HG03108 (cell line): ENCODE measurements around the gene ANK2.
"Not testable (repeated sequence)": the region's sequence is repeated elsewhere in the genome, so short reads cannot be mapped to it uniquely, and the experiment has no call there.

Experiments used
- ATAC-seq: cut with Tn5 transposase; IDR thresholded peaks from one replicate; pipeline ENCODE4 v1.9.1; 2021; ENCODE audit warnings: moderate library complexity; ENCODE audit not compliant: unreplicated experiment

The ANK2 gene

DNA sequence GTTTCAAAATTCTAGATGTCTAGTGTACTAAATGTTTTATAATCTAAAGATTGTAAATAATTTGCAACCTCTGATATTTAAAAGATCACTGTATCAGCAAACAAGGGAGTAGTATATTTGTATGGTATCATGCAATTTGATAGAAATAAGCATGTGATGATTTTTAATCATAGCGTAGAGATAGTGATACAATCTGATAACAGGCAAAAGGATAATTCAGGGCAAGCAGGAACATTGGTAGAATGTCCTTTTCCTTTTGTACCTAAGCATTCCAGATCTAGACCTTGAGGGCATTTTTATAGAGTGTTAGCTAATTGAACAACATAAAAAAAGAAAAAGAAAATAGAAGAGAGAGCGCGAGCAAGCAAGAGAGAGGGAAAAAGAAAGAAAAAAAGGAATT, 1.4 kb downstream of the ANK2 start:
- no peak for ATAC-seq

DNA sequence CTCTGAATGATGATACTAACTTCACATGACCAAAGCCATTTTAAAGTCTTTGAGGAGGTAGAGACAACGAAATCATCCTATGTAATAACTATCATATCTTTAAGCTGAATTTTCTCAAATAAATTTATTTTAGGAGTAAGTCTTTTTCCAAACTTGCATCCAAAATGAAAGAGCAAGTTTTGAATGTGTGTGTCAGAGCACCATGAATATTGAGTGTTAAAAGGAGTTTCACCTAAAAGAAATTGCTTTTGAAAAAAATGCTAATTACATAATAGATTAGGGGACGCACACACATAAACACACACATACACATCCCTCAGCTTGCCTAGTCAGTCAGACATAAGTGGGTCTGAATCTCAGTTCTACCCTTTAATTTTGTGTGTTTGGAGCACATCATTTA, 1.9 kb downstream of the ANK2 start:
- ATAC-seq: no peak

DNA sequence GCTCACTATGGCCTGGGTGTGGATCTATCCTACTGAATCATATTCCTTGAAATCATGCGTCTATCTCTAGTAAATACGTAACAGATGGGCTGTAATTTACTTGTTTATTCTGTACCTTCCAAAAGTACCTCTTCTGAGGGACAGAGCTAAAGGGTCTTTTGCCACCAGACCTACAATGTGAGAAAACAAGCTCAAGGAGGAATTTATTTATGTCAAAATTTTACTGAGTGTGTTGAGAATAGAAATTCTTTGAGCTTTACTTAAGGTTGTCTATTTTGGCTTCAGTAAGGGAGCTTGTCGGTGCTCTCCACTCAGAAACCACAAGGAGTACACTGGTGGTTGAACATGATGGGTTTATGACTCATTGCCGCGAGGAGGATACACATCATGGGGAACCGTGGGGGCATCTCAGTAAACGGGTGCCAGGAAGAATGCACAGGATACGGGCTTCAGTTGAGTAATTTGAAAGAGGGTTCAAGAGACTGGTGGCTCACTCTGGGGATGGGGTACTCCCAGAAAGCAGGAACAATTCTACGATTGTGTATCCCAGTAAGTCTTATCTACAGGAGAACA, 3.0 kb downstream of the ANK2 start:
- ATAC-seq: peak; percentile 90

DNA sequence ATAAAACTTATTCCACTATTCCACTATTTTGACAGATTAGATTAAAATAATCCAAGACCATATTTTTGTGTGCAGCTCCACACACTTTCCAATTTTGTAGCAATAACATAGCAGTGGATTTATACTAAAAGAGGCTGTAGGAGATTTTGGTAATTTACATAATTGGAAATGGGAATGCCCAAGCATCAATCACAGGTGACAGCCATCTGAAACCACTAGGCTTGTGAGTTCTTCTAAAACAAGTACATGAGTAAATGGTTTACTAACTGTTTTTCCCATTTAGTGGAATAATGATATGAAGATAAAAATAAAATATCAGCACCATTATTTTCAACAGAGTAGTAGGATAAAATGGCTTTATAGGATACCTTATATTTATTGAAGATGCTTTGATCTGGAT, 4.4 kb downstream of the ANK2 start:
- ATAC-seq: no peak

DNA sequence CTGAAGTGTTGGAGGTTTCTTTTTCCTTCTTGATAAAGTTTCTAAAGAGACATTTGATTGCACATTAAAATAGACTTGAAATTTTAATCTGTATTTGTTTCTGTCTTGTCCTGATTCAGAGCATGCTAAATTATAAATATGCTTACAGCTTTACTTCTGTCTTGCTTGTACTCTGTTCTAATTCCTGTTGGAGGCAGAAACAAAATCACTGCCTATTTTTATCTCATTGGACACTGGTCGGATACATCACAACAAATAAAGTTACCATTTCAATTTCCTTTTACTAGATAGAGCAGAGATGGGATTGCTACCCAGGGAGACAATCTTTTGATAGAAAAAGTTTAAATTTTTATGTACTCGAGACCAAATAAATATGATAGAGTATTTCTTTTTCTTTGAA, 6.9 kb downstream of the ANK2 start:
- ATAC-seq: no peak

DNA sequence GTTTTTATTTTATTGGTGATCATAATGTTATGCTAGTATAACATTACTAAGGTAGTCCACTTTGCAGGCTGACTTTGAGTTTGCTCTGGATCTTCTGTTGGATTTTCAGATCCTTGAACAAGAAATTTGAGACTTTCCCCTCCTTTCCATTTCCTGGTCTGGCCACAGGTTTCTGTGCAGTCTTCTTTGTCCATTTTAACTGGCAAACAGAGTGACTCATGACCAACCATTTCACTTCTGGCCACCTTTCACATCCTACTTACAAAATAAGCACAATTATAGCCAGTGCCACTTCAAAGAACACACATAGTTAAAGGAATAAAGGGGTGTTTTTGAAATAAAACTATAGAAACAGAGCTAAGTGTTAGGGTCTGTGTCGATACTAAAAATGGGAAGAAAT, 8.4 kb downstream of the ANK2 start:
- no peak for ATAC-seq

DNA sequence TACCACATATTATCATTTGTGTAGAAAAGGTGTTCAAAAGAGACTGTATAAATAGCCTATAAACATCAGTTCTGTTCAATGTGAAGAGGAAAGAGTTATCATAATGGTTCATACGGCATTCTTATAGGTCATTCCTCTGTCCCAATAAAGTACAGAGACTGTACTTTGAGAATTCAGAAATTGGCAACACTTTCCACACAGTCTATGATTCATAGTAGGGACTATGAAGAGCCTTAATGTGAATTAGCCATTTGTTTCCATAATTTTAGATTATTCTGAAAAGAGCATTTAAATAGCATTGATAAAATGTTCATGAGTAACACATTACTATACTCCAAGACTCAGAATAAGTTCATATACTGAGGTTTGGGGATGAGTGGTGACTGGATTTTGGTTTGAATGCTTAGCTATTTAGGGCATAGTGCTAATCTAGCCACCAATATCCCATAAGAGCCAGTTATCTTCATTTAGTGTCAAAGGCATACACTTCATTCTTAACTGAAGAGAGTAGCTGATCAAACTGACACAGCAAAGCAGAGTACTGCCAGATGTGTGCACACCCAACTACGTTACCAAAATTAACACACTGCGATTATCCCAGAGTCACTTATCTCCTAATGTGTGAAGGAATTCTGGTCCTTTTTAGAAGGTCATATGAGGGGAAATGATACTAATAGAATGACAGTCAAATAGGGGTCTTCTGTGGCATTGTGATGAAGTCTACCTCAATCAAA, 10.2 kb downstream of the ANK2 start:
- no peak for ATAC-seq

DNA sequence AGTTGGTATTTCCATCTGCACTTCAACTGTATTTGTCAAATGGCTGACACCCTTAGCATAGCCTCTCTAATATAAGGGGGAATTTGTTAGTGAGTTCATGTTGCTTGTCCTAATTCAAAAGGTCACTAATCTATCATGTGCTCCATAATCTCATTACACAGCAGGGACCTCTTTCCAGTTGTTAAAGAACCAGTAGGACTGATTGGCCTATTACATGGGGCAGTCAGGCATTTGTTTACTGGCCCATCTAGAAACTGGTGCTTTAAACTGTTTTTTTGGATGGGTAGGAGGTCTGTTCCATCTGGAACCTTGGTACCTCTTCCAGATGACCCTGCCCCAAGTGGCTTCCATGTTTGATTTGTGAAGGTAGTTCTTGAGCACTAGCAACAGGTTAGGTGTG, 11.4 kb downstream of the ANK2 start:
- ATAC-seq: no peak

DNA sequence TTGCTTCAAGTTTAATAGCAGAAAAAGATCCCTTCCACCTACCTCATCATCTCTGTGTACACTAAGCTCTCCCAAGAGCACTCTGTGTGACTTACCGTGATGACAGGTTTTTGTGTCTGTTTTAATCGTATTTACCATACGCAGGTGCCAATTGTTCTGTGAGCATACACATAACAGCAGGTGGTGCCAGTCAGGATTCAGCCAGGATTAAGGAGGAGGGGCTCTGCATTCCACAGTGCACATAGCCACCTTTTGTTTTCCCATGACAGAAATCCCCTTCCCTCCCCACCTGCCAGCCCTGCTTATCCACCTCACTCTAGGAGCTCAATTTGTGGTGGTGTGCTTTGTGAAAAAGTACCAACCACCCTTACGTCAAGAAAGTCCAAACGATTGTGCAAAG, 14.8 kb downstream of the ANK2 start:
- no peak for ATAC-seq

DNA sequence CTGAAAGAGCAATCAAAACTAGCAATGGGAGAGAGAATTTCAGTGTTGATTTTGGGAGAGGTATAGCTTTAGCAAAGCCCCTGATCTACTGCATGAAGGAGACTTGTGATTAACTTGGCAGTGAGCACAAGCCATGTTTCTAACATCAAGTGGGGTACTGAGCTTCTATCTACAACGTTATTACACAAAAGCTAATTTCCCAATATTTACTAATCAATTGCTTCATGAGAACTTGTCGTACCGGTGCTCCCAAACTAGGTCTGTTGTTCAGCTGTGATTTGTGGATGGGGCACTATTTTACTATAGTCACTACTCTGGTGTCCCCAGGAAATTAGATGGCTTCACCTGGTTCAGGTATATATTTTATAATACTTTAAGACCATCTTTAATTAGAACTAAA, 16.2 kb downstream of the ANK2 start:
- no peak for ATAC-seq

DNA sequence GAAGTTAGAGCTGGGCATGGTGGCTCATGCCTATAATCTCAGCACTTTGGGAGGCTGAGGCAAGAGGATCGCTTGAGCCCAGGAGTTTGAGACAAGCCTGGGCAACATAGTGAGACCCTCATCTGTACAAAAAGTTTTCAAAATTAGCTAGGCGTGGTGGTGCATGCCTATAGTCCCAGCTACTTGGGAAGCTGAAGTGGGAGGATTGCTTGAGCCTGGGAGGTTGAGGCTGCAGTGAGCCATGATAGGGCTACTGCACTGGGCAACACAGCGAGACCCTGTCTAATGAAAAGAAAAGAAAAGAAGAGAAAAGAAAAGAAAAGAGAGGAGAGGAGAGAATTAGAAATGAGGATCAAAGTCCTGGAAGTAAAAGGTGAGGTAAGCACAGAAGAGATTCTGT, 19.3 kb downstream of the ANK2 start:
- ATAC-seq: not testable (repeated sequence)

DNA sequence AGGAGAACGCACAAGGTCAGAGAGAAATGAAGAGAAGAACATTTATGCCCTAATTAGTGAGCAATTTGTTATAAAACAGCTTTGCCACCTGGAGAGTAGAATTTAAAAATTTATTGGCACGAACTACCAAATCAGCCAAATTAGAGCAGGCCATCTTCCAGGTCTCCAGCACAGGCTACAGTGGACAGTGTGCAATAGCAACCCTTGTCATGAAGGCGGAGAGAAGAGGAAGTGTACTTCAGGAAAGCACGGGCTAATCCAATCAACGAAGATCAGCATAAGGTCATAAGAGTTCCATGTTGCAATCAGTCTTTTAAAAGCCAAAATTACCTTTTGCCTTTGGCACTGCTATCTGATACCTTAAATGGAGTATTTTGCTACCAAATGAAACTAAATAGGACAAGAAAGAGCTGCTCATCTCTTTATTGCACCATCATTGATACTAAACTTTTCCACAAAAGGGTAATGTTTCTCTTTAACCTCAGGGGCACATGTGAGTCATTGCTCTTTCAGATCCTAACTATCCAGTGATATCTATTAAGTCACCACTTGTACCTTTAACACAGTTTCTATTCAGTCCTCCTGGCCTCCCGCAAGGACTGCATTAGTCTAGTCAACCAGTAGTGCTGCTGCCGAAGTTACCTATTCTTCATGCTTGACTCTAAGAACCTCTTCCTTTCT, 19.9 kb downstream of the ANK2 start:
- no peak for ATAC-seq

DNA sequence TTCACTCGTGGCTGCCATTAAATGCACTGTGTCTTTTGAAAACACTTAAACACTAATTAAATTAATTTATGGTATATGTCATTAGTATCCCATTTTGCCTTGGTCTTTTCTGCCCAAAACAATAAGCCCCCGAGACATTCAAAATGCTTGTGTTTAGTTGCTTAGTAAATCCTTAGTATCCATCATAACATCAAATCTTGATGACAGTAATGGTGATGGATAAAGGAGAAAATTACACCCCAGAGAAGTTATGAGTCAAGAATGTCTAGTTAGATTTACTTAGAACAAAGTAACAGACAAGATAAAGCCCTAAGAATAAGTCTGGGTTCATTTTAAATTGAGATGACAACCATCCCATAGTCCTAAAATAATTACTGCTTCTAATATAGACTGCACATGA, 21.3 kb downstream of the ANK2 start:
- ATAC-seq: no peak

DNA sequence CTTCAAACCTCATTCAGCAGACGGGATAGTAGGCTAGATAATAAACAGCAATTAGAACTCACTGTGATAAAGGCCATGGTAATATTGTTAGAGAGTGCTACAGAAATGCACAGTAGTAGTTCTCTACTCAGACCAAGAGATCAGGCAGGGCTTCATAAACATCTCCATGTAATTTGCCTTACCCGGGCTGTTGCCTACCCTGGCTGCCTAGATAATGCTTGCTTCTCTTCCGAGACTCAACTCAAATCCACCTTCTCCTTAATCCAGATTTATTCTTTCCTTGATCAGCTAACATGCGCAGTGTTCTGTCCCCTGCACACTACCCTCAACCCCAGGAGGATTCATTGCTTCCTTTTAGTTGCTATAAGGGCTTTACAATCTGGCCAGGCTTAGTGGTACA, 21.8 kb downstream of the ANK2 start:
- ATAC-seq: no peak

DNA sequence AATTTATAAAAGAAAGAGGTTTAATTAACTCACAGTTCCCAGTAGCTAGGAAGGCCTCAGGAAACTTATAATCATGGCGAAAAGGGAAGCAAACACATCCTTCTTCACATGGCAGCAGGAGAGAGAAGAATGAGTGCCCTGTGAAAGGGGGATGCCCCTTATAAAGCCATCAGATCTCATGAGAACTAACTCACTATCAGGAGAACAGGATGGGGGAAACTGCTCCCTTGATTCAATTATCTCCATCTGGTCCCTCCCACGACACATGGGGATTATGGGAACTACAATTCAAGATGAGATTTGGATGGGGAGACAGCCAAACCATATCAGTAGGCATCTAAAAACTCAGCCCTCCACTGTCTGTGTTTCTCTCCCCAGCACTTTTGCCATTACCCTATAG, 22.4 kb downstream of the ANK2 start:
- ATAC-seq: no peak

DNA sequence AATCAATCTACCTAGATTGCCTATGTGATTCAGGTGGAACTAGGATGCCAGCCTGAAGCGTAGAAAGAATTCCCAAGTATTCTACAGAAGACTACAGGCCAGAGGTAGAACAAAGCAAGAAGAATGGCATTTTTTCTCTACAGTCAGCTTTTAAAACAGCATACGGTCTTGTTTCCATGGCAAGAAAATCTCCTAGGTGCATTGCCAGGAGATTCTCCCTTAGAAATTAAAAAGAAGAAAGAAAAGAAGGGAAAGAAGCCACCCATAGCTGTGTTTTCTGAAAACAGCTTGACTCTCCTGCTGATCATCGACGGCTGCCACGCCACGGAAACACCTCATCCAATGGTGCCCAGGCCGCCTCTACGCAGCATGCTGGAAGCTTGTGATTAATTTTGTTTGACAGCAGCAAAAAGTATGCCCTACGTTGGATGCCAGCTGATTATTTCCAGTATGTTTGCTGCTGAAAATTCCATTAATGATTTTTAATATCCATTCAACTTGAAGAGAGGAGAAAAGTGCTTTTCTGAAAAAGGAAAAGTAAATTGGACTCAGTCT, 24.1 kb downstream of the ANK2 start:
- ATAC-seq: no peak

DNA sequence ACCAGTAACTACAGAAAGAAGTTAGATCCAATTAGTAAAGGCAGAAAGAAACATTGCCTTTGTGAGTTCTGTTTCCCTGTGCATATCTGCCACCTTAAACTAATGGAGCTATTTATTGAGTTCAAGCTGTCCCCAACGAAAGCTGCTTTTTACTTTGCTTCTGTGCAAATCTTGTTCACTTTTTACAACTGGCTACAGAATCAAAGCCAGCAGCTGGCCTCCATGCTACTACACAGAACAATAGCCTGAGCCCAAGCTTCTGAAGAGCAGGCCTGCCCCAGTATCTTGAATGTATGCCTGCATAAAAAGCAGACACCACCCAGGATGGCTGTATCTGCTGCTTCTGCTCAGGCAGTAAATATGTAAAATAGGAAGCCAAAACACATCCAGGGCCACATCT, 28.1 kb downstream of the ANK2 start:
- ATAC-seq: no peak

DNA sequence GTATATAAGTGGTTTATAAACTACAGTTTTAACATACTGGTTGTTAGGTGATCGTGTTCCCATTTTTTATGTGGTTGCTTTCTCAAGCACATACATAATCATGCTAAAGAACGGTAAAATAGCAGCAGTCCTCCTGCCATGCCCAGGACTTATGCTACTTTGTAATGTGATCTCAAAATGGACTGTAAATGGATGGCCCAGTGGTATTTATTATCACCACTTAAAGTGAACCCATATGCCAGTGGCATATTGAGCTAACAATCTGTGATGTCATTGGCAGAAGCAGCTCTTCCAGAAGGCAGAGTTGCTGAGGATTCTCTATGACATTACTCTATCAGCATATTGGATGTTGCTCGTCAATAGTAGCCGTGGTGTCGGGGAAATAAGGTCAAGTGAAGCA, 28.6 kb downstream of the ANK2 start:
- ATAC-seq: no peak

DNA sequence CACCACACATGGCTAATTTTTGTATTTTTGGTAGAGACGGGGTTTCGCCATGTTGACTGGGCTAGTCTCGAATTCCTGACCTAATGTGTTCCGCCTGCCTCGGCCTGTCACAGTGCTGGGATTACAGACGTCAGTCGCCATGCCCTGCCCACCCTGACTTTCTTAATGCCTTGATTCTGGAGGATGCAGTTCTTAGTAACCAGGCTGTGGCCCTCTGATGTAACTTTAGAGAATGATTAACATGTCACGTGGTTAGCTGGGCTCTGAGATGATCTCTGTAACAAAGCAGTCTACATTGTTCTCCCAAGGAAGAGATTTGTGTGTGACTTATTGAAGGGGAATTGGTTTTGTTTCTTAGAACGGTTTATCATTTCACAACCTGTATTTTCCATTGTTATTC, 30.6 kb downstream of the ANK2 start:
- ATAC-seq: no peak

DNA sequence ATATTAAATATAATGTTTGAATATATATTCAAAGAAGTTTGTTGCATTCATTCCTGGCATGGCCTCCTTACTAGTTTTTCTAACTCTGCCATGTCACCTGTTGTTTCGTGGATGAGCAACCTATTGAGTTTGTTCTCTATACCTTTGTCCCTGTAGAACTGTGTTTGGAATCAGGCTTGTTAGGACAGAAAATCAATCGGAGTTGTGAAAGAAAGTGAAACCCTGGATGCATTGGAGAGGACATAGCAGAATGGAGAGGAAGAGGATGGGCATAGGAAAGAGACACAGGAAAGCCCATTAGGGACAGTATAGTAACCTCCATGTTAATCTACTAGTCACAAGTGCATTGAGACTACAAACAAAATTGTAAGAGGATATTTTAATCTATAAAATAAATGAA, 31.2 kb downstream of the ANK2 start:
- no peak for ATAC-seq

DNA sequence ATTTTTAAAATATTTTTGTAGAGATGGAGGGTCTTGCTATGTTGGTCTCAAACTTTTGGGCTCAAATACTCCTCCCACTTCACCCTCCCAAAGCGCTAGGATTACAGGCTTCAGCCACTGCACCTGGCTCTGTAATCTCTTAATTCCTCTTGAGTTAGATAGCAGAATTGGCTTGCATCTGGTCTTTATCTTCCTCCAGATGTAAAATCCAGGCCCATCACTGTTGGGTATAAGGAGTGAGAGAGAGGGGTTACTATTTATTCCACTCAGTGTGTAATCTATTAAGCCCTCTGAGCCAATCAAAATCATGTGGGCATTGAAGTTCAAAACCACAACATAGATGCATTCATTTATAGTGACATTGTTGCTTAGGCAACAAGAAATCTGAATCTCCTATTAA, 33.9 kb downstream of the ANK2 start:
- no peak for ATAC-seq

DNA sequence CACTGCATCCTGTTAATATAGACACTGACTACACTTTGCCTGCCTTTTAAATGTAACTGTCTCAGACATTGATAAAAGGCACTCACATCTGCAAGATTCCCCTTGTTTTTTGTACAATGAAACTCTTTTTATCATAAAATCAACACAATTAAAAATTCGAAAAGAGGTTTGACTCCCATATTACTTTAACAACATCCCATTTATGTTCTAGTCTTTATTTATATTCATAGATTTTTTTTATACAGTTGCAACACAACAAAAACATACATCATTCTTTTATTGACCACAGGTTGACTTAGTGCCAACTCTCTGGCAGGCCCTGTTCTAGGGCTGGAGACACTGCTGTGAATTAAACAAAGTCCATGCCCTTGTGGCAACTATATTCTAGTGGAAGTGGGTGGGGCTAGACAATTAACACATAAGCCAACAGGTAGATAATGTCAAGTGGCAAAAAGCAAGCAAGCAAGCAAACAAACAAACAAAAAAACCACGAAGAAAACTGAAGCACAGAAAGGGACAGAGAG, 36.8 kb downstream of the ANK2 start:
- no peak for ATAC-seq
